Natural killer cell (primary cell): ENCODE measurements around the gene COPE. TPM values are rescaled to one million over a fixed set of nuclear protein-coding genes. Genes with fewer than 3 reads are reported as not detected.

Experiments
- ATAC-seq, 3 donors: fragments of 150-1000 bp in 2 of 3; fragments of 200-7000 bp in 1 of 3; cut with Tn5 transposase; 1 replicate in 1 of 3; 2 replicates in 2 of 3; pipeline ENCODE4 v1.10.0; 2021; ENCODE audit warnings: mild to moderate bottlenecking in 2 of 3, moderate library complexity in 2 of 3
- DNase-seq, 2 donors: peaks; one replicate each; pipeline versions ENCODE4 v3.0.0 to v3.0.0-alpha.2; 2013 to 2021; ENCODE audit warnings: mixed read lengths in 1 of 2
- H3K27ac ChIP-seq: one replicate; pipeline ENCODE4 v1.5.1; 2013; ENCODE audit warnings: mild to moderate bottlenecking, low read length
- H3K27me3 ChIP-seq: one replicate; pipeline ENCODE4 v1.6.1; 2013; ENCODE audit warnings: low read length; ENCODE audit not compliant: control insufficient read depth, insufficient read depth
- H3K36me3 ChIP-seq: one replicate; pipeline ENCODE4 v1.6.1; 2013; ENCODE audit warnings: low read length; ENCODE audit not compliant: control insufficient read depth, insufficient read depth
- H3K4me1 ChIP-seq: one replicate; pipeline ENCODE4 v1.6.1; 2013; ENCODE audit warnings: low read length; ENCODE audit not compliant: control insufficient read depth, insufficient read depth
- H3K4me3 ChIP-seq: one replicate; pipeline ENCODE4 v1.5.1; 2013; ENCODE audit warnings: low read length
- H3K9me3 ChIP-seq: one replicate; pipeline ENCODE4 v1.6.1; 2013; ENCODE audit warnings: low read length; ENCODE audit not compliant: control insufficient read depth, insufficient read depth
- H3K27ac Mint-ChIP-seq, 2 donors: one replicate each; pipeline ENCODE4 v1.8.0; 2022; ENCODE audit warnings: mild to moderate bottlenecking in 2 of 2, mixed read lengths in 2 of 2, moderate library complexity in 1 of 2
- H3K27me3 Mint-ChIP-seq, 2 donors: one replicate each; pipeline ENCODE4 v1.8.0; 2022; ENCODE audit warnings: low read depth in 2 of 2, mixed read lengths in 2 of 2
- H3K36me3 Mint-ChIP-seq: one replicate; pipeline ENCODE4 v1.8.0; 2022; ENCODE audit warnings: mixed read lengths
- H3K4me1 Mint-ChIP-seq, 2 donors: one replicate each; pipeline ENCODE4 v1.8.0; 2022; ENCODE audit warnings: mixed read lengths in 2 of 2
- H3K4me3 Mint-ChIP-seq: one replicate; pipeline ENCODE4 v1.8.0; 2022; ENCODE audit warnings: mild to moderate bottlenecking, moderate library complexity, mixed read lengths
- H3K9me3 Mint-ChIP-seq, 2 donors: one replicate each; pipeline ENCODE4 v1.8.0; 2022; ENCODE audit warnings: mixed read lengths in 2 of 2
- CTCF ChIP-seq: fragments of 200-600 bp; IDR thresholded peaks from one replicate; pipeline ENCODE4 v1.8.0; 2022; ENCODE audit warnings: antibody characterized with exemption
- WGBS: methylation state at CpG from one replicate; pipeline ENCODE4 v1.1.7; 2013; ENCODE audit warnings: missing lambda C conversion rate; ENCODE audit not compliant: insufficient coverage; 5-methylcytosine and 5-hydroxymethylcytosine counted together
- intact Hi-C: fragments of 100-400 bp; cut with micrococcal nuclease; formaldehyde crosslinking; loops from one replicate; pipeline ENCODE4 v1.14.2; 2022
- total RNA-seq, 4 donors: library from RNA; stranded (reverse); fragments of 120-200 nt in 1 of 4; gene quantifications; one replicate each; pipeline versions ENCODE4 v1.2.3 to v1.2.4, GENCODE V29; 2013 to 2022

The COPE gene
- total RNA-seq, 3 donors from 2014 or later (not counting 1 experiment from before 2014, with no cell fraction given) = 204 to 228 (median 218) TPM

DNA sequence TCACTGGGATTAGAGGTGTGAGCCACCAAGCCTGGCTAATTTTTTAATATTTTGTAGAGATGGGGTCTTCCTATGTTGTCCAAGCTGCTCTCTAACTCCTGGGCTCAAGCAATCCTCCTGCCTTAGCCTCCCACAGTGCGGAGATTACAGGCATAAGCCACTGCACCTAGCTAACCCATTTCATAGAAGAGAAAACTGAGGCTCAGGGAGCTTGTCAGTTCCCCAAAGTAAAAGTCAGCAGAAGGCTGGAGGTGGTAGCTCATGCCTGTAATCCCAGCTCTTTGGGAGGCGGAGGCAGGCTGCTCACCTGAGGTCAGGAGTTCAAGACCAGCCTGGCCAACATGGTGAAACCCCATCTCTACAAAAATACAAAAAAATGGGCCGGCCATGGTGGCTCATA is 30.7 kb upstream of the COPE start:
- H3K4me1 ChIP-seq = peaks cover 22% of the 10 kb centered on the region
- H3K27ac ChIP-seq = no peak overlapping the region
- Mint-ChIP-seq H3K4me3 (no peak overlapping the region), H3K4me1 (peaks cover 0 to 9% of the 10 kb centered on the region in 2 donors), H3K36me3 (no peaks in the 10 kb centered on the region), H3K27ac (no peak overlapping the region), H3K9me3 (peaks cover under 1% of the 10 kb centered on the region in 2 donors), H3K27me3 (peaks cover 5 to 21% of the 10 kb centered on the region in 2 donors)
- TF ChIP-seq CTCF = no peak
- H3K36me3 ChIP-seq = no peaks in the 10 kb centered on the region
- ATAC-seq (peak in 1 of 3 donors; percentile 7), DNase-seq (no peak)
- intact Hi-C loops = no loop called here
- H3K4me3 ChIP-seq = no peak overlapping the region
- peaks cover 2% of the 10 kb centered on the region for H3K27me3 ChIP-seq
- 92% methylated on average over 2 of the region's 3 CpGs for WGBS
- H3K9me3 ChIP-seq = no peaks in the 10 kb centered on the region

DNA sequence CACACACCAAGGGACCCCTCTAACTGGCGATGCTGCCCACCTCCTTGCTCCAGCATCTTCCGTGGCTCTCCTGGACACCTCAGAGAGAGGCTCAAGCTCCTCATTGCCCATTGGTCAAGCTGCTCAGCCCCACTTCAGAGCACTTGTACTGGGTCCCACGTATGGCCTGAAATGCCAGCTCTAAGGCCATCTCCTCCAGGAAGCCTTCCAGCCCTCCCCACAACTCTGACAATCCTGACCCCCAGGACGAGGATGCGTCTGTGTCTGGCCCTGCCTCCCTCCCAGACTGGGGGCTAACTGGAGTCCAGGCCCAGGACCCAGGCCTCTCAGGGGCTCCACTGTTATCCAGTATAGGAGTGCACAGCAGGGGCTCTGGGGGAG is 29.8 kb upstream of the COPE start:
- Mint-ChIP-seq H3K27ac (no peak overlapping the region), H3K9me3 (no peaks in the 10 kb centered on the region), H3K36me3 (no peaks in the 10 kb centered on the region), H3K27me3 (peaks cover 5 to 20% of the 10 kb centered on the region in 2 donors), H3K4me3 (no peak overlapping the region), H3K4me1 (peaks cover 0 to 9% of the 10 kb centered on the region in 2 donors)
- H3K36me3 ChIP-seq = no peaks in the 10 kb centered on the region
- intact Hi-C loops = no loop called here
- ATAC-seq (no peak), DNase-seq (no peak)
- H3K27ac ChIP-seq = no peak overlapping the region
- no peak for TF ChIP-seq CTCF
- H3K4me1 ChIP-seq = peaks cover 22% of the 10 kb centered on the region
- no peak overlapping the region for H3K4me3 ChIP-seq
- H3K27me3 ChIP-seq = peaks cover 2% of the 10 kb centered on the region
- WGBS = 88% methylated on average over 5 of the region's 5 CpGs
- no peaks in the 10 kb centered on the region for H3K9me3 ChIP-seq

- H3K4me1 Mint-ChIP-seq = peaks cover 0 to 9% of the 10 kb centered on the region in 2 donors
- no peaks in the 10 kb centered on the region for H3K36me3 Mint-ChIP-seq
- 87% methylated on average over 15 of the region's 15 CpGs for WGBS
- H3K4me3 Mint-ChIP-seq = no peak overlapping the region
- H3K27me3 Mint-ChIP-seq = peaks cover 3 to 20% of the 10 kb centered on the region in 2 donors
- H3K36me3 ChIP-seq = no peaks in the 10 kb centered on the region
- H3K4me3 ChIP-seq = no peak overlapping the region
- DNase-seq (no peak), ATAC-seq (no peak)
- TF ChIP-seq CTCF = no peak
- H3K9me3 Mint-ChIP-seq = no peaks in the 10 kb centered on the region
- no peak overlapping the region for H3K27ac ChIP-seq
- intact Hi-C loops = no loop called here
- peaks cover 2% of the 10 kb centered on the region for H3K27me3 ChIP-seq
- no peaks in the 10 kb centered on the region for H3K9me3 ChIP-seq
- H3K4me1 ChIP-seq = peaks cover 22% of the 10 kb centered on the region
- H3K27ac Mint-ChIP-seq = no peak overlapping the region
These were observed 29.1 kb upstream of the COPE start for GRCh38 chr19:18948075-18948975.
